Amygdala (tissue), 56 donors: ENCODE data around the gene TMEM17.
"Not testable (repeated sequence)": the region's sequence is repeated elsewhere in the genome, so short reads cannot be mapped to it uniquely, and the experiment has no call there.

Source experiments
- DNase-seq, 56 donors: peaks; one replicate each; lab custom pipeline; 2025; lab: John Stamatoyannopoulos, UW

TMEM17 gene

DNA sequence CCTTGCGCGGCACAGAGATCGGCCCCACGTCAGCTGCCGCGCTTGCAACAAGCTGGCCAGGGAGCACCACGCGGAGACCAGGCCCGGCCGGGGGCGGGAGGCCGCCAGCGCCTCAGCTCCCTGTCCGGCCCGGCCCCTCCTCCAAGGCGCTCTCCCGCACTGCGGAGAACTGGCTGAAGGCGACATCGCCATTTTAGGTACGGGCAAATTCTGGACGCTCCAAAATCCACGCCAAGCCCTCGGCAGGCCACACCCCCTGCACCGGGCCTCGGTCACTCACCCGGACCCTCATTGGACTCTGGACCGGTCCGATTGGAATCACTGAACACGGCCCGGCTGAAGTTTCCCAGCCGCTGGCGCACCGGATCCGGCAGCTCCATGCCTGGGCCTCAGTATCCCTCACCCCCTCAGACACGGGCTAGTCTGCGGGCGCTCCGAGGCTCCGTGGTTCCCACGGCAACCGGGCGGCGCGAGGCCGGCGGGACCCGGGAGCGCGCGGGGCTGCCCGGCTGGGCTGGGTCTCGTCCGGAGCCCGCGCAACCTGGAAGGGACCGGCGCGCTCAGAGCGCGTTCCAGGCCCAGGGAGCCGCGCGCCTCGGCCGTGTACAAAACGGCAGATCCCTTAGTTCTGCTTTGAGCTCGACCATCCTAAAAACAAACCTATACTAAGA, at the start of gene TMEM17:
TSS of gene TMEM17 (minus strand) at position 446 of the 671 bp plus-strand sequence. CDS start at position 380, 66 bp downstream.
- peak; percentile 31 to 97 (median 84) for DNase-seq

DNA sequence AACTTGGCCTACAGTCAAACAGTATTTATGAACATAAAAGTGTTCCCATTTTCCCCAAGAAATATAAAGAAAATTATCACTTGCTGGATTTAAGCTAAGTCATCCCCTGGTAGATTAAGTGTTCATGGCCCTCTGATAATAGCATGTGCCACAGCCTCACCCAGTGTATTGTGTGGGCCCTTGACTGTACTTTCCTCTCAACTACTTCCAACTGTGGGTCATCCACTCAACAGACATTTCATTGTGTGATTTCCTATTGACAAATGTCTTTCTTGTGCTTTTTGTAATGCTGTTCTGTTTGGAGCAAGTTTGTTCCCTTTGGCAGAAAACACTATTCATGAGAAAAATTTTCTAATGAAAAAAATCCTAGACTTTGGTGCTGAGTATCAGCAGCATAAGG, 48.4 kb upstream of the TMEM17 start:
- no peak for DNase-seq

- no peak for DNase-seq
These were observed 44.5 kb upstream of the TMEM17 start for GRCh38 chr2:62550461-62550860.

DNA sequence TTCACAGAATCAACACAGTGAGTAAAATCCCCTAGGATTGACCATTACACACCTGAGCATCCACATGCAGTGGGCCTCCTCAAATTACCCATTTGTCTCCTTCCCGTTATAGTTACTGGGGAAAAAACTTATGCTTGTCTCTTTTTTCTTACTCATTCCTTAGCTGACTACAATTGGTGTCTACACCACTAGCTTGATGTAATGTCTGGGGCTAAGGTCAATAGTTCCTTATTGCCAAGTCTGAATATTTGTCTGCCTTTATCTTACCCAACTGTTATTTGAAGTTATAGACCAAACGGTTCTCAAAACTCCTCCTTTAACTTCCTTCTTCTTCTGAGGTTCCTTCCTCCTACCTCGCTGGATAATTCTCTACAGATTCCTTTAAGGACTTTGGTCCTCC, 41.9 kb upstream of the TMEM17 start:
- no peak for DNase-seq

GRCh38 chr2:62545261-62545660, 39.3 kb upstream of the TMEM17 start:
- DNase-seq: no peak

DNA sequence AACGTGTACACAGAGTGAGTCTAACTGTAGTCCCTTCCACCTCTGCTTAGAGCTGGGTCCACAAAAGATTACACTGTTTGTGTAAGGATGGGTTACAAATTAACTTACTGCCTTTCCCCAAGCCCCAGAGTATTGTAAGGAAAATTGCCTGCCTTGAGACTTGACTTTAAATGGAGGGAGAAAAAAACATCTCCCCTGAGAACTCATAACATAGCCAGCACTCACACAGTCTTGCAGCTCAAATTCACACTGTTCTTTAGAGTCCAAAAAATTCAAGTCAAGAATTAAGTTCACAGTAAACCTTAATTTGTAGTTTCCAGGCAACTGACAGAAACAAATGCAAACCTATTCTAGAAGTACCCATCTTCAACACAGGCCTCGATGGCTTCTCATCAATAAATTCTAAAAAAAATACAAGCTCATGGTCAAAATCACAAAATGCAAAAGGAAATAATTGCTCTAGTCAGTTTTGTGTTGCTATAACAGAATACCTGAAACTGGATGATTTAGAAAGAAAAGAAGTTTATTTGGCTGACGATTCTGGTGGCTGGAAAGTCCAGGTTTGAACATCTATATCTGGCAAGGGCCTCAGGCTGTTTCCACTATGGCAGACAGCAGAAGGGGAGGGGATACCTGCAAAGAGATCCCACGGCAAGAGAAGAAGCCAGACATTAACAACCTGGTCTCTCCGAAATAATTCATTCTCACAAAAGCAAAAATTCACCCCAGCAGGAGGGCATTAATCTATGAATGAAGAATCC, 34.6 kb upstream of the TMEM17 start:
- no peak for DNase-seq

DNA sequence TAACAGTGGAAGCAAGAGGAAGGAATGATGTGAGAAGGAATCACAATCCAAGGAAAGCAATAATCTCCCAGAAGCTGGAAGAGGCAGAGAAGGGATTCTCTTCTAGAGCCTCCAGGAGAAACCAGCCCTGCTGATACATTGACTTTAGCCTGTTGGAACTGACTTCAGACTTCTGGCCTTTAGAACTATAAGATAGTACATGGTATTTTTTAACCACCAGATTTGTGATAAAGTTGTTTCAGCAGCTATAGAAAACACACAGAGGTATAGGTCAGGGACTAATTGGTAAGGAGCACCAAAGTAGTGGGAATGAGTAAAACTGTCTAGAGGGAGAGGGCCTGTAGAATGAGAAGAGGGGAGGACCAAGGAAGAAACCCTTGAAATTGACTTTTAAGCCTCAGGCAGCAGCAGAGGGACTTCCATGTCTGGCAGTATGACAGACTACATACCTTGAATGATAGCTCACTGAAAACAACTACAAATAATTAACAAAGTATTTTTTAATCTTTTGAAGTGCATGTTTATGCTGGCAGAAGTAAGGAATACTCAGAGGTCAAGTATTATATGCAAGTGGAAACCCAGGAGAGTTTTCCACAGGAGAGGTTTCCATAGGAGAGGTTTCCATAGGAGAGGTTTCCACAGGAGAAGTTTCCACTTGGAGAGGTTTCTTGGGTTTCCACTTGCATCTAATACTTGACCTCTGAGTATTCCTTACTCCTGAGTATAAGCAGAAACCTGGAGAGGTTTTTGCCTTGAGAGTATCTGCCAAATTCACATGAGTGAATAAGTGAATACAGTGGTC, 33.8 kb upstream of the TMEM17 start:
- DNase-seq: no peak

DNA sequence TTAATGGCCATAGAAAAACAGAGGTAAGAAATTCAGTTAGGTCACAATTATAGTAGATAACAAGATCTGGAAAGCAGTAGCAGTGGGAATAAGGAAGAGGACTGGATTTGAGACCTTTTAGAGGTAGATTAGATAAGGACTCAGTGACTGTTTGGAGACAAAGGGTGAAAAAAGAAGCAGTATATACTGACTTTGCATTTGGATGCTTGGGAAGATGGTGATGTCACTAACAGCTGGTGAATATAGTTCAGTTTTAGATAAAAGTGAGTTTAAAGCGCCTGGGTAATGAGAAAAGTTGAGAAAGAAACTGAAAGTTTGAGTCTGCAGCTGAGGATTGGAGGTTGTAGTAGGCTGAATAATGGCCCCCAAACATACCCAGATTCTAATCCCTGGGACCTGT, 32.8 kb upstream of the TMEM17 start:
- DNase-seq: no peak

- no peak for DNase-seq
These were observed 31.8 kb upstream of the TMEM17 start for GRCh38 chr2:62537814-62538213.

GRCh38 chr2:62536873-62537547, 31.0 kb upstream of the TMEM17 start:
- no peak for DNase-seq

GRCh38 chr2:62535521-62535920, 29.5 kb upstream of the TMEM17 start:
- not testable (repeated sequence) for DNase-seq

GRCh38 chr2:62531594-62531993, 25.6 kb upstream of the TMEM17 start:
- DNase-seq: no peak

GRCh38 chr2:62529758-62530157, 23.8 kb upstream of the TMEM17 start:
- DNase-seq: no peak

GRCh38 chr2:62527478-62528210, 21.6 kb upstream of the TMEM17 start:
- no peak for DNase-seq

- DNase-seq: no peak
These were observed 20.8 kb upstream of the TMEM17 start for GRCh38 chr2:62526531-62527381.

GRCh38 chr2:62525549-62526269, 19.7 kb upstream of the TMEM17 start:
- DNase-seq: no peak

- no peak for DNase-seq
These were observed 18.4 kb upstream of the TMEM17 start for GRCh38 chr2:62524293-62524941.

DNA sequence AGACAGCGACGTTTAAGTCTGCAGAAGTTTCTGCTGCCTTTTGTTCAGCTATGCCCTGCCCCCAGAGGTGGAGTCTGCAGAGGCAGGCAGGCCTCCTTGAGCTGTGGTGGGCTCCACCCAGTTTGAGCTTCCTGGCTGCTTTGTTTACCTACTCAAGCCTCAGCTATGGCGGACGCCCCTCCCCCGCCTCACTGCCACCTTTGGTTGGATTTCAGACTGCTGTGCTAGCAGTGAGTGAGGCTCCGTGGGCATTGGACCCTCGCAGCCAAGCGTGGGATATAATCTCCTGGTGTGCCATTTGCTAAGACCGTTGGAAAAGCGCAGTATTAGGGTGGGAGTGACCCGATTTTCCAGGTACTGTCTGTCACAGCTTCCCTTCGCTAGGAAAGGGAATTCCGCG, 15.1 kb upstream of the TMEM17 start:
- DNase-seq: not testable (repeated sequence)
